ENCODE results near the gene RTTN. TPM values are rescaled to one million over a fixed set of nuclear protein-coding genes. Genes with fewer than 3 reads are reported as not detected.

RTTN gene
- total and polyA plus RNA-seq, 2 of the 13 experiments (the other 11 are each of a cell fraction or from before 2014, with no cell fraction given), result 5.4 to 18.7 TPM

DNA sequence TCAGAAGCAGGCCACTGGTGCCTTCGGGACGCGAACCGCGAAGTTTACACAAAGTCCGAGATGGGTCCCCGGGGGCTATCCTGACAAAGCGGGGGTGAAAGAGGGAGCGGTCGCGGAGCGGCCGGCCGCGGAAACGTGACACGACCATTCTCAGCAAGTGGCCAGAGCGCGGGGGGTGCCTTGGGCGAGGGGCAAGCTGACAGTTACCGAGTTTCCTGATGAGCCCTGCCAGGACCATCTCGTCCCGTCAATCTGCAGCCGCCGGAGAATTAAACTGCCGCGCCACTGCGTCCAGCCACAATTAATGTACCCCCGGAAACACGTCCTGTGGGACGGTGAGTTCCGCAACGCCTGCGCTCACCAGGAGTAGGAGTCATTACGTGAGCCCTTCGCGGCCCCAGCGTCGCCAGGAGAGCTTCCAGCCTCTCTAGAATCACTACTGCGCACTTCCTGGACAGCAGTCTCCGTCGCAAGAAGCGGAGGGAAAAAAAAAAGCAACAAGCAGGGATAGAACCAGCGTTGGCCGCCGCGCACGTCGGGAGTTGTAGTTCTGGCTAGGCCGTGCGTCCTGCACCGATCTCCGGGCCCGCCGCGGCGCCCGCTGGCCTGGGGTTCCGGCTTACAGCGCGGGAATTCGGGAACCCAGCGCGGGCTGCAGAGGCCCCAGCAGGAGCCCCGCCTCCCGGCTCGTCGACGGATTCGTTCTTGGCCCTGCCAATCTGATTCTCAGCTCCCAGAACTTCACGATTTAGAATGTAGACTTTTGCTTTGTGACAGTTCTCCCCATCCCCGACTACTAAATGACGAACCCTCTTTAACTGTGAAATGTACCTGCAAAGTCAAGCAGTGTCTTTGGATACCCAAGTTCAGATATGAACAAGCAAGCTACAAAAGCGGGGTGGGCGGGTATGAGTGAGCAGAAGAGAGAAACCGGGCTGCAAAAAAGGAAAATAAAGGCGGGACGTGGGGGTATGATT is at the start of gene RTTN (continued):
- TF ChIP-seq, protein P1, sequence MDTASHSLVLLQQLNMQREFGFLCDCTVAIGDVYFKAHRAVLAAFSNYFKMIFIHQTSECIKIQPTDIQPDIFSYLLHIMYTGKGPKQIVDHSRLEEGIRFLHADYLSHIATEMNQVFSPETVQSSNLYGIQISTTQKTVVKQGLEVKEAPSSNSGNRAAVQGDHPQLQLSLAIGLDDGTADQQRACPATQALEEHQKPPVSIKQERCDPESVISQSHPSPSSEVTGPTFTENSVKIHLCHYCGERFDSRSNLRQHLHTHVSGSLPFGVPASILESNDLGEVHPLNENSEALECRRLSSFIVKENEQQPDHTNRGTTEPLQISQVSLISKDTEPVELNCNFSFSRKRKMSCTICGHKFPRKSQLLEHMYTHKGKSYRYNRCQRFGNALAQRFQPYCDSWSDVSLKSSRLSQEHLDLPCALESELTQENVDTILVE (CRISPR knock-in tag; IDR thresholded peaks at IDR 0.05), result peak; percentile 71; the same call in 1 of the 2 replicates
- no peak for TF ChIP-seq EED (CRISPR knock-in tag; IDR thresholded peaks at IDR 0.05)
- 0 out of 2 replicates have a peak, but pooled peaks have one; percentile 10 for TF ChIP-seq NR2F6 (IDR thresholded peaks at IDR 0.05)
- TF ChIP-seq NR2F6 (CRISPR knock-in tag; IDR thresholded peaks at IDR 0.05), result peak; percentile 22; the same call in 1 of the 2 replicates
- TF ChIP-seq ZNF224 (CRISPR knock-in tag; IDR thresholded peaks at IDR 0.05), result peak; percentile 79
- TF ChIP-seq ZC3H4 (CRISPR knock-in tag; IDR thresholded peaks at IDR 0.05; ENCODE audit: borderline replicate concordance), result no peak
- TF ChIP-seq, protein P2, sequence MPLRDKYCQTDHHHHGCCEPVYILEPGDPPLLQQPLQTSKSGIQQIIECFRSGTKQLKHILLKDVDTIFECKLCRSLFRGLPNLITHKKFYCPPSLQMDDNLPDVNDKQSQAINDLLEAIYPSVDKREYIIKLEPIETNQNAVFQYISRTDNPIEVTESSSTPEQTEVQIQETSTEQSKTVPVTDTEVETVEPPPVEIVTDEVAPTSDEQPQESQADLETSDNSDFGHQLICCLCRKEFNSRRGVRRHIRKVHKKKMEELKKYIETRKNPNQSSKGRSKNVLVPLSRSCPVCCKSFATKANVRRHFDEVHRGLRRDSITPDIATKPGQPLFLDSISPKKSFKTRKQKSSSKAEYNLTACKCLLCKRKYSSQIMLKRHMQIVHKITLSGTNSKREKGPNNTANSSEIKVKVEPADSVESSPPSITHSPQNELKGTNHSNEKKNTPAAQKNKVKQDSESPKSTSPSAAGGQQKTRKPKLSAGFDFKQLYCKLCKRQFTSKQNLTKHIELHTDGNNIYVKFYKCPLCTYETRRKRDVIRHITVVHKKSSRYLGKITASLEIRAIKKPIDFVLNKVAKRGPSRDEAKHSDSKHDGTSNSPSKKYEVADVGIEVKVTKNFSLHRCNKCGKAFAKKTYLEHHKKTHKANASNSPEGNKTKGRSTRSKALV (CRISPR knock-in tag; IDR thresholded peaks at IDR 0.05), result peak; percentile 72
- TF ChIP-seq, protein P3, sequence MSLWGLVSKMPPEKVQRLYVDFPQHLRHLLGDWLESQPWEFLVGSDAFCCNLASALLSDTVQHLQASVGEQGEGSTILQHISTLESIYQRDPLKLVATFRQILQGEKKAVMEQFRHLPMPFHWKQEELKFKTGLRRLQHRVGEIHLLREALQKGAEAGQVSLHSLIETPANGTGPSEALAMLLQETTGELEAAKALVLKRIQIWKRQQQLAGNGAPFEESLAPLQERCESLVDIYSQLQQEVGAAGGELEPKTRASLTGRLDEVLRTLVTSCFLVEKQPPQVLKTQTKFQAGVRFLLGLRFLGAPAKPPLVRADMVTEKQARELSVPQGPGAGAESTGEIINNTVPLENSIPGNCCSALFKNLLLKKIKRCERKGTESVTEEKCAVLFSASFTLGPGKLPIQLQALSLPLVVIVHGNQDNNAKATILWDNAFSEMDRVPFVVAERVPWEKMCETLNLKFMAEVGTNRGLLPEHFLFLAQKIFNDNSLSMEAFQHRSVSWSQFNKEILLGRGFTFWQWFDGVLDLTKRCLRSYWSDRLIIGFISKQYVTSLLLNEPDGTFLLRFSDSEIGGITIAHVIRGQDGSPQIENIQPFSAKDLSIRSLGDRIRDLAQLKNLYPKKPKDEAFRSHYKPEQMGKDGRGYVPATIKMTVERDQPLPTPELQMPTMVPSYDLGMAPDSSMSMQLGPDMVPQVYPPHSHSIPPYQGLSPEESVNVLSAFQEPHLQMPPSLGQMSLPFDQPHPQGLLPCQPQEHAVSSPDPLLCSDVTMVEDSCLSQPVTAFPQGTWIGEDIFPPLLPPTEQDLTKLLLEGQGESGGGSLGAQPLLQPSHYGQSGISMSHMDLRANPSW (CRISPR knock-in tag; IDR thresholded peaks at IDR 0.05; ENCODE audit: borderline replicate concordance), result peak; percentile 75; the same call in 1 of the 2 replicates
- TF ChIP-seq HOXD1 (CRISPR knock-in tag; IDR thresholded peaks at IDR 0.05), result 0 out of 2 replicates have a peak, but pooled peaks have one; percentile 58
- no peak for TF ChIP-seq PLRG1 (conservative IDR thresholded peaks at IDR 0.05)
- TF ChIP-seq KLF11 (CRISPR knock-in tag; IDR thresholded peaks at IDR 0.05), result peak; percentile 31; the same call in 1 of the 2 replicates
- no peak for TF ChIP-seq PRMT3 (CRISPR knock-in tag; IDR thresholded peaks at IDR 0.05; ENCODE audit: borderline replicate concordance, low read depth)
- TF ChIP-seq, protein P4, sequence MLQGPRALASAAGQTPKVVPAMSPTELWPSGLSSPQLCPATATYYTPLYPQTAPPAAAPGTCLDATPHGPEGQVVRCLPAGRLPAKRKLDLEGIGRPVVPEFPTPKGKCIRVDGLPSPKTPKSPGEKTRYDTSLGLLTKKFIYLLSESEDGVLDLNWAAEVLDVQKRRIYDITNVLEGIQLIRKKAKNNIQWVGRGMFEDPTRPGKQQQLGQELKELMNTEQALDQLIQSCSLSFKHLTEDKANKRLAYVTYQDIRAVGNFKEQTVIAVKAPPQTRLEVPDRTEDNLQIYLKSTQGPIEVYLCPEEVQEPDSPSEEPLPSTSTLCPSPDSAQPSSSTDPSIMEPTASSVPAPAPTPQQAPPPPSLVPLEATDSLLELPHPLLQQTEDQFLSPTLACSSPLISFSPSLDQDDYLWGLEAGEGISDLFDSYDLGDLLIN (CRISPR knock-in tag; IDR thresholded peaks at IDR 0.05; ENCODE audit: borderline replicate concordance), result peak; percentile 53; the same call in 1 of the 2 replicates
- TF ChIP-seq, protein P5, sequence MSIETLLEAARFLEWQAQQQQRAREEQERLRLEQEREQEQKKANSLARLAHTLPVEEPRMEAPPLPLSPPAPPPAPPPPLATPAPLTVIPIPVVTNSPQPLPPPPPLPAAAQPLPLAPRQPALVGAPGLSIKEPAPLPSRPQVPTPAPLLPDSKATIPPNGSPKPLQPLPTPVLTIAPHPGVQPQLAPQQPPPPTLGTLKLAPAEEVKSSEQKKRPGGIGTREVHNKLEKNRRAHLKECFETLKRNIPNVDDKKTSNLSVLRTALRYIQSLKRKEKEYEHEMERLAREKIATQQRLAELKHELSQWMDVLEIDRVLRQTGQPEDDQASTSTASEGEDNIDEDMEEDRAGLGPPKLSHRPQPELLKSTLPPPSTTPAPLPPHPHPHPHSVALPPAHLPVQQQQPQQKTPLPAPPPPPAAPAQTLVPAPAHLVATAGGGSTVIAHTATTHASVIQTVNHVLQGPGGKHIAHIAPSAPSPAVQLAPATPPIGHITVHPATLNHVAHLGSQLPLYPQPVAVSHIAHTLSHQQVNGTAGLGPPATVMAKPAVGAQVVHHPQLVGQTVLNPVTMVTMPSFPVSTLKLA (IDR thresholded peaks at IDR 0.05), result peak; percentile 51
- TF ChIP-seq ZBTB8A (CRISPR knock-in tag; IDR thresholded peaks at IDR 0.05; ENCODE audit: borderline replicate concordance, low read depth), result no peak
- no peak for TF ChIP-seq ZSCAN30 (CRISPR knock-in tag; IDR thresholded peaks at IDR 0.05)
- TF ChIP-seq ZNF12 (CRISPR knock-in tag; IDR thresholded peaks at IDR 0.05), result peak; percentile 57
- peak; percentile 76 for TF ChIP-seq ATF7-NPFF (CRISPR knock-in tag; IDR thresholded peaks at IDR 0.05; ENCODE audit: low read depth)
- TF ChIP-seq, protein P6, sequence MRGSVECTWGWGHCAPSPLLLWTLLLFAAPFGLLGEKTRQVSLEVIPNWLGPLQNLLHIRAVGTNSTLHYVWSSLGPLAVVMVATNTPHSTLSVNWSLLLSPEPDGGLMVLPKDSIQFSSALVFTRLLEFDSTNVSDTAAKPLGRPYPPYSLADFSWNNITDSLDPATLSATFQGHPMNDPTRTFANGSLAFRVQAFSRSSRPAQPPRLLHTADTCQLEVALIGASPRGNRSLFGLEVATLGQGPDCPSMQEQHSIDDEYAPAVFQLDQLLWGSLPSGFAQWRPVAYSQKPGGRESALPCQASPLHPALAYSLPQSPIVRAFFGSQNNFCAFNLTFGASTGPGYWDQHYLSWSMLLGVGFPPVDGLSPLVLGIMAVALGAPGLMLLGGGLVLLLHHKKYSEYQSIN (CRISPR knock-in tag; IDR thresholded peaks at IDR 0.05; ENCODE audit: borderline replicate concordance), result no peak
